ENCODE results near the gene EOLA1.
"Not testable (repeated sequence)": the region's sequence is repeated elsewhere in the genome, so short reads cannot be mapped to it uniquely, and the experiment has no call there.

DNA sequence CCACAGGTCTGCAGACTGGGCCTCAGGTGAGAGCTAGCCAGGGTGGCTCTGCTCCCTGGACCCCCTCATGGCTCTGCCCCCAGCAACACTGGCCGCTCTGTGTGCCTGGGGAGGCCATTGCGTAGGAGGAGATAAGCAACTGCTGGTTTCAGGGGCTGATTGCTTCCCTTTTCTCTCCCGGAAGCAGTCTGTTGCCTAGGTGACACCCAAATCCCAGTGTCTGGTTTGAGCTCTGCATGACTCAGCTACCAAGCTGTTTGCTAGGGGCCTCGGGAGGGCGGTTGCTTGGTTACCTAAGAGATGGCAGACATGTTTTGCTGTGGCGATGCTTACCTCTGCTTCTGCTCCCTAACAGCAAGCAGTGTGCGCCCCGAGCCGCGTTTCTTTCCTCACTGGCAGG, 15.4 kb upstream of the EOLA1 start:
- TF ChIP-seq CTCF, POLR2A (IDR thresholded peaks at IDR 0.05): not testable (repeated sequence)
